ENCODE data around the gene LEKR1. TPM values are rescaled to one million over a fixed set of nuclear protein-coding genes. Genes with fewer than 3 reads are reported as not detected.

Gene LEKR1
- total RNA-seq, 1 experiment from 2014 or later: 0.90 TPM

DNA sequence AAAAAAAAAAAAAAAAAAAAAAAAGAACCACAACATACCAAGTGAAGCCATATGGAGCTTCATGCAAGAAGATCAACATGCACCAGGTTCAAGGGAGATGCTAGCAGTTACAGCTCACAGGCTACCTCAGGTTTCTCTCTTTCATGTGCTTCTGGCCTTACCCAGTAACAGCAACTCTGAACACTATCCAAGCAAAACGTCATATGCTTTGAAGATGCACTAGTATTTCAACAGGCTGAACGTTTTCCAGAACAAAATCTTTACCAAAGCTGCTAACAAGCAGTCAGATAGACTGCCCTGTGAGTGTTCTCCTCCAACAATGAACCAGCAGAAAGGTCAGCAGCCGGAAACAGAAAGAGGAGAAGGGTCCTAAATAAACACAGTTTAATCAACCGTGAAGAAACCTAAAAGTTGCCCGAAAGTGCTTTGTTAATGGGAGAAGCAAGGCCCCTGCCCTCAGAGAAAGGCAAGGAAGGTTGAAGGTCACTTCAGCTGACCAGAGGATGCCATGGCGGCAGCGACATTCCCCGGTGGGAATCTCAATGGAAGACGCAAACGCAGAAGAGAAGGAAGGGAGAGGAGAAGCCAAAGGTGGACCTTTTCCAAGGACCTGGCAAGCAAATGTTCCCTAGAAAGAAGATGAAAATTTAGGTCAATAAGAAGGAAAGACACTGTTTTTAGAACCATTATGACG is 253.7 kb downstream of the LEKR1 start:
- Histone ChIP-seq H3K4me1 (ENCODE audit: insufficient read depth, low read length, poor library complexity, severe bottlenecking) (peaks cover 36% of the 10 kb centered on the region), H3K27me3 (replicated peaks; ENCODE audit: insufficient read depth, low read depth, low read length, poor library complexity) (no peaks in the 10 kb centered on the region), H3K4me3 (ENCODE audit: low read depth, low read length, poor library complexity, severe bottlenecking) (no peak overlapping the region), H3K36me3 (ENCODE audit: insufficient read depth, low read length, poor library complexity, severe bottlenecking) (no peaks in the 10 kb centered on the region), H3K27ac (ENCODE audit: low read depth, low read length, poor library complexity, severe bottlenecking) (no peak overlapping the region), H3K9me3 (ENCODE audit: low read depth, low read length, poor library complexity, severe bottlenecking) (no peaks in the 10 kb centered on the region)
- TF ChIP-seq, protein P1, sequence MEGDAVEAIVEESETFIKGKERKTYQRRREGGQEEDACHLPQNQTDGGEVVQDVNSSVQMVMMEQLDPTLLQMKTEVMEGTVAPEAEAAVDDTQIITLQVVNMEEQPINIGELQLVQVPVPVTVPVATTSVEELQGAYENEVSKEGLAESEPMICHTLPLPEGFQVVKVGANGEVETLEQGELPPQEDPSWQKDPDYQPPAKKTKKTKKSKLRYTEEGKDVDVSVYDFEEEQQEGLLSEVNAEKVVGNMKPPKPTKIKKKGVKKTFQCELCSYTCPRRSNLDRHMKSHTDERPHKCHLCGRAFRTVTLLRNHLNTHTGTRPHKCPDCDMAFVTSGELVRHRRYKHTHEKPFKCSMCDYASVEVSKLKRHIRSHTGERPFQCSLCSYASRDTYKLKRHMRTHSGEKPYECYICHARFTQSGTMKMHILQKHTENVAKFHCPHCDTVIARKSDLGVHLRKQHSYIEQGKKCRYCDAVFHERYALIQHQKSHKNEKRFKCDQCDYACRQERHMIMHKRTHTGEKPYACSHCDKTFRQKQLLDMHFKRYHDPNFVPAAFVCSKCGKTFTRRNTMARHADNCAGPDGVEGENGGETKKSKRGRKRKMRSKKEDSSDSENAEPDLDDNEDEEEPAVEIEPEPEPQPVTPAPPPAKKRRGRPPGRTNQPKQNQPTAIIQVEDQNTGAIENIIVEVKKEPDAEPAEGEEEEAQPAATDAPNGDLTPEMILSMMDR (conservative IDR thresholded peaks at IDR 0.05; ENCODE audit: low read depth, low read length): no peak
- TF ChIP-seq EZH2 (IDR thresholded peaks at IDR 0.05; ENCODE audit: borderline replicate concordance, low read depth, low read length, poor library complexity, severe bottlenecking): no peak
- intact Hi-C loops (cut with micrococcal nuclease; ENCODE audit: unreplicated experiment): loop anchor here (2.0 to 5.0 kb wide), 6 partner anchors 263 to 928 kb away; partner anchors contain the start of gene TIPARP
- BruUV-seq (replicated peaks): no TSS peak
- ChIA-PET CTCF (interaction anchor here (0.6 kb wide), 3 partner anchors 15 to 854 kb away, joined by 4 to 8 read pairs (median 6); no protein-coding TSS in a partner anchor), POLR2A (ENCODE audit: low non-redundant PET) (interaction anchor here (0.6 to 0.7 kb wide), 2 partner anchors 8 to 9 kb away, joined by 3 to 18 read pairs; no protein-coding TSS in a partner anchor)
- no peak for DNase-seq (ENCODE audit: low spot score)

GRCh38 chr3:157081626-157082210 is 255.6 kb downstream of the LEKR1 start:
- Histone ChIP-seq H3K36me3 (ENCODE audit: insufficient read depth, low read length, poor library complexity, severe bottlenecking) (no peaks in the 10 kb centered on the region), H3K27ac (ENCODE audit: low read depth, low read length, poor library complexity, severe bottlenecking) (peak overlapping the region; percentile 62), H3K4me1 (ENCODE audit: insufficient read depth, low read length, poor library complexity, severe bottlenecking) (peaks cover 44% of the 10 kb centered on the region), H3K4me3 (ENCODE audit: low read depth, low read length, poor library complexity, severe bottlenecking) (no peak overlapping the region), H3K9me3 (ENCODE audit: low read depth, low read length, poor library complexity, severe bottlenecking) (no peaks in the 10 kb centered on the region), H3K27me3 (replicated peaks; ENCODE audit: insufficient read depth, low read depth, low read length, poor library complexity) (no peaks in the 10 kb centered on the region)
- DNase-seq (ENCODE audit: low spot score): peak; percentile 97
- ChIA-PET CTCF (interaction anchor here (0.7 to 1.4 kb wide), 3 partner anchors 49 to 607 kb away, joined by 3 to 7 read pairs (median 4); no protein-coding TSS in a partner anchor), POLR2A (ENCODE audit: low non-redundant PET) (interaction anchor here (0.6 kb wide), 2 partner anchors 395 to 470 kb away, joined by 3 to 6 read pairs; no protein-coding TSS in a partner anchor)
- no TSS peak for BruUV-seq (replicated peaks)
- TF ChIP-seq, protein P1 (conservative IDR thresholded peaks at IDR 0.05; ENCODE audit: low read depth, low read length): peak; percentile 97
- no peak for TF ChIP-seq EZH2 (IDR thresholded peaks at IDR 0.05; ENCODE audit: borderline replicate concordance, low read depth, low read length, poor library complexity, severe bottlenecking)
- intact Hi-C loops (cut with micrococcal nuclease; ENCODE audit: unreplicated experiment): loop anchor here (2.0 to 5.0 kb wide), 7 partner anchors 55 to 929 kb away; partner anchors contain the start of gene TIPARP

GRCh38 chr3:157082305-157082982 is 256.3 kb downstream of the LEKR1 start:
- TSS peak; percentile 84 for BruUV-seq (replicated peaks)
- CTCF ChIA-PET: interaction anchor here (0.6 to 1.4 kb wide), 5 partner anchors 31 to 932 kb away, joined by 4 to 7 read pairs (median 4); no protein-coding TSS in a partner anchor
- POLR2A ChIA-PET (ENCODE audit: low non-redundant PET): no interaction called here
- TF ChIP-seq, protein P1 (conservative IDR thresholded peaks at IDR 0.05; ENCODE audit: low read depth, low read length): no peak
- TF ChIP-seq EZH2 (IDR thresholded peaks at IDR 0.05; ENCODE audit: borderline replicate concordance, low read depth, low read length, poor library complexity, severe bottlenecking): no peak
- peaks cover 47% of the 10 kb centered on the region for H3K4me1 ChIP-seq (ENCODE audit: insufficient read depth, low read length, poor library complexity, severe bottlenecking)
- H3K4me3 ChIP-seq (ENCODE audit: low read depth, low read length, poor library complexity, severe bottlenecking): no peak overlapping the region
- intact Hi-C loops (cut with micrococcal nuclease; ENCODE audit: unreplicated experiment): loop anchor here (2.0 to 5.0 kb wide), 4 partner anchors 54 to 930 kb away; no protein-coding TSS in a partner anchor
- H3K27ac ChIP-seq (ENCODE audit: low read depth, low read length, poor library complexity, severe bottlenecking): peak overlapping the region; percentile 62
- H3K9me3 ChIP-seq (ENCODE audit: low read depth, low read length, poor library complexity, severe bottlenecking): no peaks in the 10 kb centered on the region
- H3K36me3 ChIP-seq (ENCODE audit: insufficient read depth, low read length, poor library complexity, severe bottlenecking): no peaks in the 10 kb centered on the region
- no peaks in the 10 kb centered on the region for H3K27me3 ChIP-seq (replicated peaks; ENCODE audit: insufficient read depth, low read depth, low read length, poor library complexity)
- DNase-seq (ENCODE audit: low spot score): peak; percentile 40

Measured in A673 (cell line).